ENCODE measurements around the gene SSR1.
A peak's percentile ranks its signal among the peaks of the same experiment; 100 is the strongest.

Gene SSR1

GRCh38 chr6:7334685-7335084, 21.7 kb upstream of the SSR1 start:
- Histone ChIP-seq H3K4me3 (ENCODE audit: severe bottlenecking) (no peak overlapping the region), H3K9me3 (ENCODE audit: severe bottlenecking) (no peaks in the 10 kb centered on the region), H3K36me3 (ENCODE audit: low read depth) (no peaks in the 10 kb centered on the region), H3K4me1 (ENCODE audit: insufficient read depth, poor library complexity, severe bottlenecking) (no peaks in the 10 kb centered on the region), H3K27ac (ENCODE audit: poor library complexity, severe bottlenecking) (no peak overlapping the region), H3K27me3 (ENCODE audit: insufficient read depth, poor library complexity, severe bottlenecking) (no peaks in the 10 kb centered on the region)
- no peak for TF ChIP-seq CTCF (IDR thresholded peaks at IDR 0.05; ENCODE audit: poor library complexity, severe bottlenecking)
- DNase-seq (ENCODE audit: low spot score) (no peak), ATAC-seq (ENCODE audit: low read depth) (no peak)

- Histone ChIP-seq H3K27ac (ENCODE audit: poor library complexity, severe bottlenecking) (no peak overlapping the region), H3K36me3 (ENCODE audit: low read depth) (no peaks in the 10 kb centered on the region), H3K4me3 (ENCODE audit: severe bottlenecking) (no peak overlapping the region), H3K9me3 (ENCODE audit: severe bottlenecking) (no peaks in the 10 kb centered on the region), H3K4me1 (ENCODE audit: insufficient read depth, poor library complexity, severe bottlenecking) (no peaks in the 10 kb centered on the region), H3K27me3 (ENCODE audit: insufficient read depth, poor library complexity, severe bottlenecking) (no peaks in the 10 kb centered on the region)
- no peak for DNase-seq (ENCODE audit: low spot score)
- peak; percentile 56; the same call in 1 of the 3 replicates for ATAC-seq (ENCODE audit: low read depth)
- TF ChIP-seq CTCF (IDR thresholded peaks at IDR 0.05; ENCODE audit: poor library complexity, severe bottlenecking): no peak
Observed at GRCh38 chr6:7332090-7332745, 19.2 kb upstream of the SSR1 start.

GRCh38 chr6:7331452-7331851, 18.5 kb upstream of the SSR1 start:
- no peak overlapping the region for H3K4me3 ChIP-seq (ENCODE audit: severe bottlenecking)
- no peaks in the 10 kb centered on the region for H3K27me3 ChIP-seq (ENCODE audit: insufficient read depth, poor library complexity, severe bottlenecking)
- H3K27ac ChIP-seq (ENCODE audit: poor library complexity, severe bottlenecking): no peak overlapping the region
- no peak for TF ChIP-seq CTCF (IDR thresholded peaks at IDR 0.05; ENCODE audit: poor library complexity, severe bottlenecking)
- ATAC-seq (ENCODE audit: low read depth) (no peak), DNase-seq (ENCODE audit: low spot score) (no peak)
- H3K9me3 ChIP-seq (ENCODE audit: severe bottlenecking): no peaks in the 10 kb centered on the region
- H3K36me3 ChIP-seq (ENCODE audit: low read depth): no peaks in the 10 kb centered on the region
- no peaks in the 10 kb centered on the region for H3K4me1 ChIP-seq (ENCODE audit: insufficient read depth, poor library complexity, severe bottlenecking)

GRCh38 chr6:7328243-7328642, 15.2 kb upstream of the SSR1 start:
- H3K27me3 ChIP-seq (ENCODE audit: insufficient read depth, poor library complexity, severe bottlenecking): no peaks in the 10 kb centered on the region
- DNase-seq (ENCODE audit: low spot score) (no peak), ATAC-seq (ENCODE audit: low read depth) (no peak)
- no peak for TF ChIP-seq CTCF (IDR thresholded peaks at IDR 0.05; ENCODE audit: poor library complexity, severe bottlenecking)
- peaks cover 3% of the 10 kb centered on the region for H3K4me1 ChIP-seq (ENCODE audit: insufficient read depth, poor library complexity, severe bottlenecking)
- H3K9me3 ChIP-seq (ENCODE audit: severe bottlenecking): no peaks in the 10 kb centered on the region
- no peak overlapping the region for H3K27ac ChIP-seq (ENCODE audit: poor library complexity, severe bottlenecking)
- H3K36me3 ChIP-seq (ENCODE audit: low read depth): no peaks in the 10 kb centered on the region
- no peak overlapping the region for H3K4me3 ChIP-seq (ENCODE audit: severe bottlenecking)

- Histone ChIP-seq H3K27me3 (ENCODE audit: insufficient read depth, poor library complexity, severe bottlenecking) (no peaks in the 10 kb centered on the region), H3K9me3 (ENCODE audit: severe bottlenecking) (no peaks in the 10 kb centered on the region), H3K4me1 (ENCODE audit: insufficient read depth, poor library complexity, severe bottlenecking) (peaks cover 7% of the 10 kb centered on the region), H3K27ac (ENCODE audit: poor library complexity, severe bottlenecking) (no peak overlapping the region), H3K36me3 (ENCODE audit: low read depth) (no peaks in the 10 kb centered on the region), H3K4me3 (ENCODE audit: severe bottlenecking) (no peak overlapping the region)
- no peak for TF ChIP-seq CTCF (IDR thresholded peaks at IDR 0.05; ENCODE audit: poor library complexity, severe bottlenecking)
- DNase-seq (ENCODE audit: low spot score): no peak
- no peak for ATAC-seq (ENCODE audit: low read depth)
Observed at GRCh38 chr6:7325750-7326149, 12.8 kb upstream of the SSR1 start.
